ENCODE data around the gene CEMIP2.
"Not testable (repeated sequence)": the region's sequence is repeated elsewhere in the genome, so short reads cannot be mapped to it uniquely, and the experiment has no call there.

The CEMIP2 gene

GRCh38 chr9:71675105-71675856 is 93.0 kb downstream of the CEMIP2 start:
- no peak for DNase-seq

GRCh38 chr9:71672573-71672972 is 95.7 kb downstream of the CEMIP2 start:
- DNase-seq, result no peak

GRCh38 chr9:71671289-71671688 is 97.0 kb downstream of the CEMIP2 start:
- DNase-seq, result no peak

GRCh38 chr9:71670121-71670520 is 98.2 kb downstream of the CEMIP2 start:
- no peak for DNase-seq

GRCh38 chr9:71669284-71669995 is 98.9 kb downstream of the CEMIP2 start:
- no peak for DNase-seq

GRCh38 chr9:71668717-71669116 is 99.6 kb downstream of the CEMIP2 start:
- DNase-seq, result no peak

- DNase-seq, result no peak
Measured at GRCh38 chr9:71665247-71665646, 103.1 kb downstream of the CEMIP2 start.

- no peak for DNase-seq
Measured at GRCh38 chr9:71664566-71664965, 103.7 kb downstream of the CEMIP2 start.

GRCh38 chr9:71663931-71664459 is 104.3 kb downstream of the CEMIP2 start:
- no peak for DNase-seq

GRCh38 chr9:71663216-71663615 is 105.1 kb downstream of the CEMIP2 start:
- DNase-seq, result no peak

GRCh38 chr9:71662082-71662481 is 106.2 kb downstream of the CEMIP2 start:
- no peak for DNase-seq

GRCh38 chr9:71657276-71657675 is 111.0 kb downstream of the CEMIP2 start:
- not testable (repeated sequence) for DNase-seq

GRCh38 chr9:71656496-71656895 is 111.8 kb downstream of the CEMIP2 start:
- no peak for DNase-seq

- DNase-seq, result no peak
Measured at GRCh38 chr9:71655778-71656177, 112.5 kb downstream of the CEMIP2 start.

- no peak for DNase-seq
Measured at GRCh38 chr9:71655141-71655540, 113.2 kb downstream of the CEMIP2 start.

- no peak for DNase-seq
Measured at GRCh38 chr9:71652480-71652879, 115.8 kb downstream of the CEMIP2 start.

GRCh38 chr9:71648453-71648852 is 119.9 kb downstream of the CEMIP2 start:
- DNase-seq, result no peak

GRCh38 chr9:71647094-71647591 is 121.2 kb downstream of the CEMIP2 start:
- DNase-seq, result peak; percentile 18

- no peak for DNase-seq
Measured at GRCh38 chr9:71646131-71646530, 122.2 kb downstream of the CEMIP2 start.

- DNase-seq, result no peak
Measured at GRCh38 chr9:71644819-71645362, 123.4 kb downstream of the CEMIP2 start.

GRCh38 chr9:71643330-71643729 is 125.0 kb downstream of the CEMIP2 start:
- DNase-seq, result no peak

GRCh38 chr9:71642056-71642455 is 126.3 kb downstream of the CEMIP2 start:
- no peak for DNase-seq

- no peak for DNase-seq
Measured at GRCh38 chr9:71638627-71639026, 129.7 kb downstream of the CEMIP2 start.

GRCh38 chr9:71637926-71638325 is 130.4 kb downstream of the CEMIP2 start:
- DNase-seq, result no peak

Measured in DMS153 (cell line).